Vagina (tissue), 2 donors: Measurements from ENCODE around the gene EMC8.

Experiments used
- CTCF ChIP-seq, 3 experiments: fragments of 450-650 bp in 2 of 3; fragments of 200-600 bp in 1 of 3; sonication (generic) in 1 of 3; IDR thresholded peaks; one replicate each; pipeline ENCODE4 v1.5.1; 2017 to 2019; ENCODE audit warnings: antibody characterized with exemption in 3 of 3, mild to moderate bottlenecking in 2 of 3, moderate library complexity in 2 of 3
- POLR2AphosphoS5 ChIP-seq, 2 donors: sonication (generic); formaldehyde crosslinking; IDR thresholded peaks; one replicate each; pipeline ENCODE4 v1.9.0; 2017; ENCODE audit warnings: antibody characterized with exemption in 2 of 2, mild to moderate bottlenecking in 2 of 2, low read depth in 1 of 2; ENCODE audit not compliant: insufficient read depth in 1 of 2

- TF ChIP-seq CTCF (IDR thresholded peaks at IDR 0.05) (no peak), POLR2AphosphoS5 (IDR thresholded peaks at IDR 0.05; ENCODE audit: insufficient read depth in 1 of 2, low read depth in 1 of 2) (no peak)
Observed at GRCh38 chr16:85845266-85845665, 45.9 kb upstream of the EMC8 start.
